ENCODE measurements around the gene ZBTB3. TPM values are rescaled to one million over a fixed set of nuclear protein-coding genes. Genes with fewer than 3 reads are reported as not detected.

The ZBTB3 gene
- total RNA-seq, 1 experiment from 2014 or later = 10.6 TPM

GRCh38 chr11:62702246-62702645 lies 51.7 kb downstream of the ZBTB3 start:
- in situ Hi-C loops (cut with HindIII; ENCODE audit: low sequenced_read_pairs) = no loop called here
- DNase-seq (ENCODE audit: low spot score) = no peak

Other genes with a start within 250 kb of the ZBTB3 start
- gene AHNAK, start 207.4 kb downstream of the ZBTB3 start, total RNA-seq (2014; rRNA removed; shearing (Covaris generic)) = 161 and 197 TPM in 2 replicates
- 3,525 and 3,828 TPM in 2 replicates for gene EEF1G, start 180.3 kb downstream of the ZBTB3 start, total RNA-seq (2014; rRNA removed; shearing (Covaris generic))
- gene TUT1, start 162.6 kb downstream of the ZBTB3 start, total RNA-seq (2014; rRNA removed; shearing (Covaris generic)) = 16.5 and 17.6 TPM in 2 replicates
- gene MTA2, start 152.3 kb downstream of the ZBTB3 start, total RNA-seq (2014; rRNA removed; shearing (Covaris generic)) = 190 and 224 TPM in 2 replicates
- 33.2 and 55.7 TPM in 2 replicates for gene EML3, start 141.4 kb downstream of the ZBTB3 start, total RNA-seq (2014; rRNA removed; shearing (Covaris generic))
- 14.2 and 14.9 TPM in 2 replicates for gene ROM1, start 140.9 kb downstream of the ZBTB3 start, total RNA-seq (2014; rRNA removed; shearing (Covaris generic))
- 58.5 and 67.4 TPM in 2 replicates for gene B3GAT3, start 132.2 kb downstream of the ZBTB3 start, total RNA-seq (2014; rRNA removed; shearing (Covaris generic))
- 289 and 394 TPM in 2 replicates for gene GANAB, start 107.5 kb downstream of the ZBTB3 start, total RNA-seq (2014; rRNA removed; shearing (Covaris generic))
- gene INTS5, start 100.9 kb downstream of the ZBTB3 start, total RNA-seq (2014; rRNA removed; shearing (Covaris generic)) = 30.0 and 33.5 TPM in 2 replicates
- gene C11orf98, start 89.0 kb downstream of the ZBTB3 start, total RNA-seq (2014; rRNA removed; shearing (Covaris generic)) = 117 and 157 TPM in 2 replicates
- 12.7 and 13.5 TPM in 2 replicates for gene CSKMT, start 88.8 kb downstream of the ZBTB3 start, total RNA-seq (2014; rRNA removed; shearing (Covaris generic))
- gene UQCC3, start 82.5 kb downstream of the ZBTB3 start, total RNA-seq (2014; rRNA removed; shearing (Covaris generic)) = 23.0 and 28.7 TPM in 2 replicates
- gene LBHD1, start 81.9 kb downstream of the ZBTB3 start, total RNA-seq (2014; rRNA removed; shearing (Covaris generic)) = 1.8 and 3.7 TPM in 2 replicates
- 139 and 203 TPM in 2 replicates for gene UBXN1, start 75.1 kb downstream of the ZBTB3 start, total RNA-seq (2014; rRNA removed; shearing (Covaris generic))
- gene LRRN4CL, start 64.6 kb downstream of the ZBTB3 start, total RNA-seq (2014; rRNA removed; shearing (Covaris generic)) = 0.07 and 0.12 TPM in 2 replicates
- gene BSCL2, start 46.7 kb downstream of the ZBTB3 start, total RNA-seq (2014; rRNA removed; shearing (Covaris generic)) = 48.7 and 59.6 TPM in 2 replicates
- gene GNG3, start 46.5 kb downstream of the ZBTB3 start, total RNA-seq (2014; rRNA removed; shearing (Covaris generic)) = 0.14 TPM in 1 of 2 replicates, not detected in the other
- 13.5 and 14.9 TPM in 2 replicates for gene HNRNPUL2, start 26.7 kb downstream of the ZBTB3 start, total RNA-seq (2014; rRNA removed; shearing (Covaris generic))
- gene TTC9C, start 25.7 kb downstream of the ZBTB3 start, total RNA-seq (2014; rRNA removed; shearing (Covaris generic)) = 34.3 and 47.2 TPM in 2 replicates
- gene POLR2G, start 7.4 kb upstream of the ZBTB3 start, total RNA-seq (2014; rRNA removed; shearing (Covaris generic)) = 96.3 and 110 TPM in 2 replicates
- gene TAF6L, start 17.2 kb upstream of the ZBTB3 start, total RNA-seq (2014; rRNA removed; shearing (Covaris generic)) = 38.3 and 55.0 TPM in 2 replicates
- 33.6 and 103 TPM in 2 replicates for gene TMEM179B, start 33.2 kb upstream of the ZBTB3 start, total RNA-seq (2014; rRNA removed; shearing (Covaris generic))
- gene TMEM223, start 37.8 kb upstream of the ZBTB3 start, total RNA-seq (2014; rRNA removed; shearing (Covaris generic)) = 52.9 and 55.5 TPM in 2 replicates
- 10.2 and 23.3 TPM in 2 replicates for gene NXF1, start 51.3 kb upstream of the ZBTB3 start, total RNA-seq (2014; rRNA removed; shearing (Covaris generic))
- 40.9 and 49.0 TPM in 2 replicates for gene STX5, start 77.9 kb upstream of the ZBTB3 start, total RNA-seq (2014; rRNA removed; shearing (Covaris generic))
- not detected in 2 replicates for gene TEX54, start 78.7 kb upstream of the ZBTB3 start, total RNA-seq (2014; rRNA removed; shearing (Covaris generic))
- 103 and 110 TPM in 2 replicates for gene WDR74, start 85.4 kb upstream of the ZBTB3 start, total RNA-seq (2014; rRNA removed; shearing (Covaris generic))
- gene SLC3A2, start 126.7 kb upstream of the ZBTB3 start, total RNA-seq (2014; rRNA removed; shearing (Covaris generic)) = 225 and 239 TPM in 2 replicates
- not detected in 2 replicates for gene CHRM1, start 167.2 kb upstream of the ZBTB3 start, total RNA-seq (2014; rRNA removed; shearing (Covaris generic))
- not detected in 2 replicates for gene SLC22A6, start 230.8 kb upstream of the ZBTB3 start, total RNA-seq (2014; rRNA removed; shearing (Covaris generic))

Measured in G401 (cell line).